Panc1 (cell line): ENCODE results near the gene SLC25A17. TPM values are rescaled to one million over a fixed set of nuclear protein-coding genes. Genes with fewer than 3 reads are reported as not detected.
A peak's percentile ranks its signal among the peaks of the same experiment; 100 is the strongest.

ENCODE experiments used
- ATAC-seq: fragments of 200-7000 bp; cut with Tn5 transposase; 2 replicates; pipeline ENCODE4 v1.9.1; 2020; ENCODE audit warnings: mild to moderate bottlenecking, moderate library complexity
- BruUV-seq: library from RNA; stranded (reverse); fragments of 400-500 nt; replicated peaks from 2 replicates; lab custom pipeline; 2021; lab: Mats Ljungman, UMichigan
- CTCF ChIA-PET: fragments of 300-600 bp; sonication (Branson Sonifier 250); formaldehyde crosslinking; loops from one replicate; lab custom pipeline; 2022; ENCODE audit warnings: antibody characterized with exemption; lab: Charles Lee
- POLR2A ChIA-PET: fragments of 300-600 bp; sonication (Branson Sonifier 250); formaldehyde crosslinking; loops from one replicate; lab custom pipeline; 2022; ENCODE audit warnings: antibody characterized with exemption; lab: Charles Lee
- DNase-seq: peaks from one replicate; pipeline ENCODE4 v3.0.0-alpha.2; 2010; ENCODE audit warnings: low read depth, low spot score
- H3K27ac ChIP-seq: 2 replicates; pipeline ENCODE4 v1.5.1; 2011; ENCODE audit warnings: mild to moderate bottlenecking, low read length, inconsistent platforms
- H3K27me3 ChIP-seq: fragments of 200-500 bp; sonication (Bioruptor generic); 2 replicates; pipeline ENCODE4 v1.6.0; 2014; ENCODE audit warnings: low read length, inconsistent platforms; ENCODE audit not compliant: control insufficient read depth, insufficient read depth
- H3K36me3 ChIP-seq: fragments of 200-500 bp; sonication (Bioruptor generic); 2 replicates; pipeline ENCODE4 v1.5.1; 2014; ENCODE audit warnings: inconsistent platforms, mild to moderate bottlenecking, low read length, moderate library complexity; ENCODE audit not compliant: control insufficient read depth, insufficient read depth
- H3K4me1 ChIP-seq: 2 replicates; pipeline ENCODE4 v1.5.1; 2011; ENCODE audit warnings: inconsistent platforms, mild to moderate bottlenecking, low read length, moderate library complexity; ENCODE audit not compliant: control insufficient read depth, insufficient read depth
- H3K4me3 ChIP-seq, 2 experiments: 2 replicates each; pipeline ENCODE4 v1.5.1; 2011 to 2012; ENCODE audit warnings: low read depth in 2 of 2, low read length in 2 of 2, mild to moderate bottlenecking in 2 of 2, inconsistent platforms in 1 of 2, moderate library complexity in 1 of 2
- H3K9me3 ChIP-seq: fragments of 200-500 bp; sonication (Bioruptor generic); 2 replicates; pipeline ENCODE4 v1.5.1; 2014; ENCODE audit warnings: low read depth, mild to moderate bottlenecking, inconsistent platforms, low read length, moderate library complexity; ENCODE audit not compliant: control insufficient read depth, insufficient read depth
- POLR2AphosphoS5 ChIP-seq: IDR thresholded peaks from 2 replicates; pipeline ENCODE4 v1.6.1; 2012; ENCODE audit warnings: mild to moderate bottlenecking, low read depth, low read length, moderate library complexity
- SIN3A ChIP-seq: IDR thresholded peaks from 2 replicates; pipeline ENCODE4 v1.6.1; 2012; ENCODE audit warnings: low read depth, mild to moderate bottlenecking, low read length, moderate library complexity, borderline replicate concordance; ENCODE audit not compliant: insufficient read depth
- TCF7L2 ChIP-seq: IDR thresholded peaks from 2 replicates; pipeline ENCODE4 v1.6.1; 2011; ENCODE audit warnings: mild to moderate bottlenecking, low read depth, low read length, inconsistent platforms
- in situ Hi-C: cut with HindIII; loops from 2 replicates; pipeline ENCODE4 v1.10.0; 2016; ENCODE audit warnings: low sequenced_read_pairs, low pct_unique_long_range_greater_than_20kb
- intact Hi-C: fragments of 100-400 bp; cut with micrococcal nuclease; formaldehyde crosslinking; loops from one replicate; pipeline ENCODE4 v1.10.0; 2022; ENCODE audit not compliant: unreplicated experiment
- total RNA-seq: library from RNA; stranded (reverse); gene quantifications from one replicate; pipeline ENCODE4 v1.2.1, GENCODE V29; 2021; ENCODE audit not compliant: unreplicated experiment
- TF ChIP-seq, protein P1 (sequence below): fragments of 450-650 bp; IDR thresholded peaks from 2 replicates; pipeline ENCODE4 v1.5.1; 2017; ENCODE audit warnings: mild to moderate bottlenecking
- TF ChIP-seq, protein P2 (sequence below), 2 experiments: IDR thresholded peaks; 2 replicates each; pipeline ENCODE4 v1.6.1; 2011 to 2012; ENCODE audit warnings: low read depth in 2 of 2, control low read depth in 1 of 2, low read length in 1 of 2, mild to moderate bottlenecking in 1 of 2, moderate library complexity in 1 of 2; ENCODE audit not compliant: insufficient read depth in 1 of 2

The SLC25A17 gene
- total RNA-seq, 1 experiment from 2014 or later: 28.9 TPM

DNA sequence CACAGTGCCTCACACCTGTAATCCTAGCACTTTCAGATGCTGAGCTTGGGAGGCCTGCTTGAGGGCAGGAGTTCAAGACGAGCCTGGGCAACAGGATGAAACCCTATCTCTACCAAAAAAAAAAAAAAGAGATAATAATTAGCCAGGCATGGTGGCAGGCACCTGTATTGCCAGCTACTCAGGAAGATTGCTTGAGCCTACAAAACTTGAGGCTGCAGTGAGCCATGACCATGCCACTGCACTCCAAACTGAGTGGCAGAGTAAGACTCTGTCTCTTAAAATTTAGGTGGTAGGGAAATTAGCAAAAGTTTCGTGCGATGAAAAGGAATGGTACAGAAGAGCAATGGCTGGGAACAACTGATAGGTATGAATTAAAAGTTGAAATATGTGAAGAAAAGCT, 19.3 kb upstream of the SLC25A17 start:
- ATAC-seq: no peak

DNA sequence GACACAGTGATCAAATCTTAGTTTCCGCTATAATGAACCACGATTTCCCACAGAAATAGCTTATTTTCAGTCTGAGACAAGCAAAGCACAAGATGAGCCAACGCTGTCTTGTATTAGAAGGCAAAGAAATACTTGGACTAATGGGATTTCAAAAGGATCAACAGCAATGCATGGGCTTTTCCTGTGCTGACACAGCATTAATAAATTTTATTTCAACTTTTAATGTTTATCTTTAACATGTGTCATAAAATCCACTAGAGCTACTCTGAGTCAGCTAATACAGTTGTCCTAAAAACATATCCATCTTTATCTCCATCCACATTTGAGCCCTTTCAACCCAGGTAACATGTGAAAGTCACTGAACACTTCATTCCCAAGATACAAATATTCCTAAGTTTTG, 15.5 kb upstream of the SLC25A17 start:
- ChIA-PET CTCF (no interaction called here), POLR2A (interaction anchor here (0.6 kb wide), 1 partner anchor 125 kb away, joined by 4 read pairs; no protein-coding TSS in a partner anchor)
- DNase-seq: no peak
- Histone ChIP-seq H3K4me3 (no peak overlapping the region), H3K36me3 (peaks cover 56% of the 10 kb centered on the region), H3K4me1 (no peaks in the 10 kb centered on the region), H3K27me3 (no peaks in the 10 kb centered on the region), H3K9me3 (no peaks in the 10 kb centered on the region), H3K27ac (no peak overlapping the region)
- intact Hi-C loops (no loop called here), in situ Hi-C loops (no loop called here)
- no peak for TF ChIP-seq TCF7L2
- no peak for TF ChIP-seq POLR2AphosphoS5
- no peak for TF ChIP-seq SIN3A
- TF ChIP-seq, protein P1, sequence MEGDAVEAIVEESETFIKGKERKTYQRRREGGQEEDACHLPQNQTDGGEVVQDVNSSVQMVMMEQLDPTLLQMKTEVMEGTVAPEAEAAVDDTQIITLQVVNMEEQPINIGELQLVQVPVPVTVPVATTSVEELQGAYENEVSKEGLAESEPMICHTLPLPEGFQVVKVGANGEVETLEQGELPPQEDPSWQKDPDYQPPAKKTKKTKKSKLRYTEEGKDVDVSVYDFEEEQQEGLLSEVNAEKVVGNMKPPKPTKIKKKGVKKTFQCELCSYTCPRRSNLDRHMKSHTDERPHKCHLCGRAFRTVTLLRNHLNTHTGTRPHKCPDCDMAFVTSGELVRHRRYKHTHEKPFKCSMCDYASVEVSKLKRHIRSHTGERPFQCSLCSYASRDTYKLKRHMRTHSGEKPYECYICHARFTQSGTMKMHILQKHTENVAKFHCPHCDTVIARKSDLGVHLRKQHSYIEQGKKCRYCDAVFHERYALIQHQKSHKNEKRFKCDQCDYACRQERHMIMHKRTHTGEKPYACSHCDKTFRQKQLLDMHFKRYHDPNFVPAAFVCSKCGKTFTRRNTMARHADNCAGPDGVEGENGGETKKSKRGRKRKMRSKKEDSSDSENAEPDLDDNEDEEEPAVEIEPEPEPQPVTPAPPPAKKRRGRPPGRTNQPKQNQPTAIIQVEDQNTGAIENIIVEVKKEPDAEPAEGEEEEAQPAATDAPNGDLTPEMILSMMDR: no peak
- TF ChIP-seq, protein P2, sequence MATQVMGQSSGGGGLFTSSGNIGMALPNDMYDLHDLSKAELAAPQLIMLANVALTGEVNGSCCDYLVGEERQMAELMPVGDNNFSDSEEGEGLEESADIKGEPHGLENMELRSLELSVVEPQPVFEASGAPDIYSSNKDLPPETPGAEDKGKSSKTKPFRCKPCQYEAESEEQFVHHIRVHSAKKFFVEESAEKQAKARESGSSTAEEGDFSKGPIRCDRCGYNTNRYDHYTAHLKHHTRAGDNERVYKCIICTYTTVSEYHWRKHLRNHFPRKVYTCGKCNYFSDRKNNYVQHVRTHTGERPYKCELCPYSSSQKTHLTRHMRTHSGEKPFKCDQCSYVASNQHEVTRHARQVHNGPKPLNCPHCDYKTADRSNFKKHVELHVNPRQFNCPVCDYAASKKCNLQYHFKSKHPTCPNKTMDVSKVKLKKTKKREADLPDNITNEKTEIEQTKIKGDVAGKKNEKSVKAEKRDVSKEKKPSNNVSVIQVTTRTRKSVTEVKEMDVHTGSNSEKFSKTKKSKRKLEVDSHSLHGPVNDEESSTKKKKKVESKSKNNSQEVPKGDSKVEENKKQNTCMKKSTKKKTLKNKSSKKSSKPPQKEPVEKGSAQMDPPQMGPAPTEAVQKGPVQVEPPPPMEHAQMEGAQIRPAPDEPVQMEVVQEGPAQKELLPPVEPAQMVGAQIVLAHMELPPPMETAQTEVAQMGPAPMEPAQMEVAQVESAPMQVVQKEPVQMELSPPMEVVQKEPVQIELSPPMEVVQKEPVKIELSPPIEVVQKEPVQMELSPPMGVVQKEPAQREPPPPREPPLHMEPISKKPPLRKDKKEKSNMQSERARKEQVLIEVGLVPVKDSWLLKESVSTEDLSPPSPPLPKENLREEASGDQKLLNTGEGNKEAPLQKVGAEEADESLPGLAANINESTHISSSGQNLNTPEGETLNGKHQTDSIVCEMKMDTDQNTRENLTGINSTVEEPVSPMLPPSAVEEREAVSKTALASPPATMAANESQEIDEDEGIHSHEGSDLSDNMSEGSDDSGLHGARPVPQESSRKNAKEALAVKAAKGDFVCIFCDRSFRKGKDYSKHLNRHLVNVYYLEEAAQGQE (IDR thresholded peaks at IDR 0.05; ENCODE audit: insufficient read depth in 1 of 2, low read depth in 2 of 2, low read length in 1 of 2): no peak
- no peak for ATAC-seq
- no TSS peak for BruUV-seq

More for the DNA sequence above, 19.3 kb upstream of the SLC25A17 start:
- ChIA-PET CTCF (no interaction called here), POLR2A (no interaction called here)
- Histone ChIP-seq H3K4me3 (no peak overlapping the region), H3K27me3 (no peaks in the 10 kb centered on the region), H3K27ac (no peak overlapping the region), H3K36me3 (peaks cover 49% of the 10 kb centered on the region), H3K9me3 (no peaks in the 10 kb centered on the region), H3K4me1 (no peaks in the 10 kb centered on the region)
- BruUV-seq: TSS peak; percentile 10
- DNase-seq: no peak
- TF ChIP-seq, protein P2 (IDR thresholded peaks at IDR 0.05; ENCODE audit: insufficient read depth in 1 of 2, low read depth in 2 of 2, low read length in 1 of 2): no peak
- no peak for TF ChIP-seq TCF7L2
- intact Hi-C loops: no loop called here
- in situ Hi-C loops: no loop called here
